ENCODE results near the gene DEPDC4.
"Not testable (repeated sequence)": the region's sequence is repeated elsewhere in the genome, so short reads cannot be mapped to it uniquely, and the experiment has no call there.

The DEPDC4 gene

DNA sequence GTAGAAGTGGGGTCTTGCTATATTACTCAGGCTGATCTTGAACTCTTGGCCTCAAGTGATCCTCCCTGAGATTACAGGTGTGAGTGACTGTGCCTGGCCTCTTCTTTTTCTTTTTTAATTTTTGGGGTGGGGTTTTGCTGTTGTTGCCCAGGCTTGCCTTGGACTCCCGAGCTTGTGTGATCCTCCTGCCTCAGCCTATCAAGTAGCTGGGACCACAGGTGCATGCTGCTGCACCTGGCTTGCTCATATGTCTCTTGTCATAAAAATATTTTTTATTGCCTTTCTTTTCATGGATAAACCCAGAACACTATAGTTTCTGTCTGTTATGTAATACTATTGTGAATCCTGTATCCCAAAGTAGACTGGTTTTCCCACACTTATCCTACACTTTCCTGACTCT is 26.1 kb upstream of the DEPDC4 start:
- no peak overlapping the region for H3K4me3 ChIP-seq (ENCODE audit: control insufficient read depth, low read depth, low read length)
- DNase-seq (ENCODE audit: low read depth): no peak
- TF ChIP-seq, protein P1, sequence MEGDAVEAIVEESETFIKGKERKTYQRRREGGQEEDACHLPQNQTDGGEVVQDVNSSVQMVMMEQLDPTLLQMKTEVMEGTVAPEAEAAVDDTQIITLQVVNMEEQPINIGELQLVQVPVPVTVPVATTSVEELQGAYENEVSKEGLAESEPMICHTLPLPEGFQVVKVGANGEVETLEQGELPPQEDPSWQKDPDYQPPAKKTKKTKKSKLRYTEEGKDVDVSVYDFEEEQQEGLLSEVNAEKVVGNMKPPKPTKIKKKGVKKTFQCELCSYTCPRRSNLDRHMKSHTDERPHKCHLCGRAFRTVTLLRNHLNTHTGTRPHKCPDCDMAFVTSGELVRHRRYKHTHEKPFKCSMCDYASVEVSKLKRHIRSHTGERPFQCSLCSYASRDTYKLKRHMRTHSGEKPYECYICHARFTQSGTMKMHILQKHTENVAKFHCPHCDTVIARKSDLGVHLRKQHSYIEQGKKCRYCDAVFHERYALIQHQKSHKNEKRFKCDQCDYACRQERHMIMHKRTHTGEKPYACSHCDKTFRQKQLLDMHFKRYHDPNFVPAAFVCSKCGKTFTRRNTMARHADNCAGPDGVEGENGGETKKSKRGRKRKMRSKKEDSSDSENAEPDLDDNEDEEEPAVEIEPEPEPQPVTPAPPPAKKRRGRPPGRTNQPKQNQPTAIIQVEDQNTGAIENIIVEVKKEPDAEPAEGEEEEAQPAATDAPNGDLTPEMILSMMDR (conservative IDR thresholded peaks at IDR 0.05; ENCODE audit: control insufficient read depth, insufficient read depth, low read depth, low read length): no peak

DNA sequence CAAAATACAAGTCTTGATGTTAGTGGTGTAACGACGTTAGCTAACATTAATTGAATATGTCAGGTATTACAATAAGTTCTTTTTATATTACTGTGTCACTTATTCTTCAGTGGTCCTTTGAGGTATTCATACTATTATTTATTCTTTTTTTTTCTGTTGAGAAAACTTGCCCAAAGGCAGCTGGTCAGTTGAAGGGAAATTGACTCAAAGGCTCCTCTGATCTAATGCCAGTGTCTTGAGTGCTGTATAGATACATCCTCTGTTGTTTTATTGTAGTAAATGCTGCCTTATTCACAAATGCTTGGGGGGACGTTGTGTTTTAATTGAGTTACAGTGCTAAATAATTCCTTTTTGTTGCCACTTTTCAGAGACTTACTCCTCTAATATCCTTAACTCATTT is 23.1 kb upstream of the DEPDC4 start:
- TF ChIP-seq, protein P1 (conservative IDR thresholded peaks at IDR 0.05; ENCODE audit: control insufficient read depth, insufficient read depth, low read depth, low read length): no peak
- no peak for DNase-seq (ENCODE audit: low read depth)
- no peak overlapping the region for H3K4me3 ChIP-seq (ENCODE audit: control insufficient read depth, low read depth, low read length)

DNA sequence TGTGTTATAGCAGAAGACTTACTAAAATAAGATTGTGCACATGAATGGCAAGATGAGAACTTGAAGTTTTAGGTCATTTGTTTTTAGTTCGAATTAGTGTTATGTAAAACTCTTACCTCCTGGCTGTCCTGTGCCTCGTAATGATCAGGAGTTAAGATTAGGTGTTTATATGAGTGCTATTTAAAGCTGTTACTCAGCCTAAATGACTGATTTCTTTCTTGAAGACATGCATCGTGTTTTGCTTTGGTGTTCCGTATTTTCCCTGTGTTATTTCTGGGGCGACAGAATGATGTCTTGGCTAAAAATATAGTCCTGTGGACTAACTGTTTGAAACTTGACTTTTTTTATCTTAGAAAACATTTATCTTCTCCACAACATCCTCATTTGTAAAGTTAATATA is 22.2 kb upstream of the DEPDC4 start:
- TF ChIP-seq, protein P1 (conservative IDR thresholded peaks at IDR 0.05; ENCODE audit: control insufficient read depth, insufficient read depth, low read depth, low read length): no peak
- no peak for DNase-seq (ENCODE audit: low read depth)
- H3K4me3 ChIP-seq (ENCODE audit: control insufficient read depth, low read depth, low read length): no peak overlapping the region

DNA sequence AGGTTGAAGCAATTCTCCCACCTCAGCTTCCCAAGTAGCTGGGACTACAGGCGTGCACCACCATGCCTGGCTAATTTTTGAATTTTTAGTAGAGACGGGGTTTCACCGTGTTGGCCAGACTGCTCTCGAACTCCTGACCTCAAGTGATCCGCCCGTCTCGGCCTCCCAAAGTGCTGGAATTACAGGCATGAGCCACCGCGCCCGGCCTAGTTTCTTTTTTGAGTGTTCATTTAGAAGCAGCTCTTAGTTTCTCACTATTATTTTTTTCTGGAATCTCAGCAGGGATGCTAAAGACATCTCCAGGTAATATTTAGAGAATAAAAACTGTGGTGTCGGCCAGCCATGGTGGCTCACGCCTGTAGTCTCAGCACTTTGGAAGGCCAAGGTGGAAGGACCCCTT is 17.7 kb upstream of the DEPDC4 start:
- not testable (repeated sequence) for DNase-seq (ENCODE audit: low read depth); H3K4me3 ChIP-seq (ENCODE audit: control insufficient read depth, low read depth, low read length)

DNA sequence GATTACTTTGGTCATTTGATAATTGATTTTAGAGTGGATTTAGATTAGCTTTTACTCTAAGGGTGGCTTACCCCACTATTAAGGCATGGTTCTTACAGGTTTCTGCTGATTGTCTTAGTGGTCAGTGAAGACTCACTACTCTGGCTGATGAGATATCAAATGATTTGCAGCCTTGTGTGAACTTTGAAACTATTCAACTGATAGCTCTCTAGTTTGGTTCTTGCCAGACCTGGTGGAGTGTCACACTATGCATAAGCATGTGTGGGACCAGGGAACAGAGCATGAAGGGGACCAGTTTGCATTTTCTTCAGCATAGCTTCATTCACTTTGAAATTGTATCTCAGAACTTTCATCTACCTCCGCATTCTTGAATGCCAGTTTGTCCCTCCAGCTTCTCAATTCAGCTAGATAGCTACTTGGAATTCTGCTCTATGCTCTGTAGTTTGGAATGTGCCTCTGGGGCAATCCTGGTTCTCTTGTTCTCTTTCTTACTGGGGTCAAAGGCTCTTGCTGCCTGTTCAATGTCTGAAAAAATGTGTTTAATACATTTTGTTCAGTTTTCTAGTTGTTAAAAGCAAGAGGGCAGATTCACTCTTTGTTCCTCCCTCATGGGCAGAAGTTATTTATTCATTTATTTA is 12.8 kb upstream of the DEPDC4 start:
- H3K4me3 ChIP-seq (ENCODE audit: control insufficient read depth, low read depth, low read length): no peak overlapping the region
- TF ChIP-seq, protein P1 (conservative IDR thresholded peaks at IDR 0.05; ENCODE audit: control insufficient read depth, insufficient read depth, low read depth, low read length): no peak
- no peak for DNase-seq (ENCODE audit: low read depth)

DNA sequence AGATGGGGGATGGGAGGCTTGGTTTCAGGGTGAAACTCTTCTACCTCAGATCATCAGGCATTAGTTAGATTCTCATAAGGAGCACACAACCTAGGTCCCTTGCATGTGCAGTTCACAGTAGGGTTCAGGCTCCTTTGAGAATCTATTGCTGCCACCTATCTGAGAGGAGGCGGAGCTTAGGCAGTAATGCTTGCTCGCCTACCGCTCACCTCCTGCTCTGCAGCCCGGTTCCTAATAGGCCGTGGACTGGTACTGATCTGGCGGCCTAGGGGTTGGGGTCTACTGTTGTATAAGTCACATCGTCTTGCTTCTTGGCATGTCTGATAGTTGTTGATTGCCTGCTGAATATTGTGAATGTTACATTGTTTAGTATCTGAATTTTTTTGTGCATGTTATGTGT is 12.3 kb upstream of the DEPDC4 start:
- TF ChIP-seq, protein P1 (conservative IDR thresholded peaks at IDR 0.05; ENCODE audit: control insufficient read depth, insufficient read depth, low read depth, low read length): no peak
- no peak overlapping the region for H3K4me3 ChIP-seq (ENCODE audit: control insufficient read depth, low read depth, low read length)
- DNase-seq (ENCODE audit: low read depth): no peak

DNA sequence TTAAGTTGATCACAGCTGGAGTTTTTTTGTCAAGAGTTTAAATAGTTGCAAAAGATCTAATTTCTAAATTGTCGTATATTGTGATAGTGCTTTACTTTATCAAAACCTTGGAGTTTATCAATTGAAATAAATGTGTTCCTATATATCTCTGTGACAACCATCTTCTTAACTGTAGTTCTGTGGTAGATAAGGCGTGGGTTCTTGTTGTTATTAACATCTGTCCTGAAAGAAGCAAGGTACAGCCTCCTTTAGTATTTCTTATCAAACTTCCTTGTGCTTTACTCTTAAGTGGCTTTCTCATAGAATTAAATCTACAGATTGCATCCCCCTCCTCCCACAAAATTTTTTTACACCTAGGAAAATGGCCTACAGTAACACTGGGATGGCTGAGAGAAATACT is 7.4 kb upstream of the DEPDC4 start:
- no peak for DNase-seq (ENCODE audit: low read depth)
- no peak overlapping the region for H3K4me3 ChIP-seq (ENCODE audit: control insufficient read depth, low read depth, low read length)
- TF ChIP-seq, protein P1 (conservative IDR thresholded peaks at IDR 0.05; ENCODE audit: control insufficient read depth, insufficient read depth, low read depth, low read length): no peak

Data from fibroblast of mammary gland (primary cell).